Bronchial epithelial cell (primary cell): ENCODE data around the gene SOX5. TPM values are rescaled to one million over a fixed set of nuclear protein-coding genes. Genes with fewer than 3 reads are reported as not detected.

Experiments
- DNase-seq: peaks from one replicate; pipeline ENCODE4 v3.0.0-alpha.2; 2010; ENCODE audit warnings: low read depth
- FAIRE-seq: peaks from 2 replicates; lab custom pipeline; 2011; peaks lifted over from hg19 to GRCh38; lab: Jason Lieb, UNC
- H3K27me3 ChIP-seq: 2 replicates; pipeline ENCODE4 v1.5.1; 2011; ENCODE audit warnings: low read length; ENCODE audit not compliant: control insufficient read depth, insufficient read depth
- H3K36me3 ChIP-seq: 2 replicates; pipeline ENCODE4 v1.5.1; 2011; ENCODE audit warnings: low read length; ENCODE audit not compliant: control insufficient read depth, insufficient read depth
- H3K4me3 ChIP-seq: 2 replicates; pipeline ENCODE4 v1.5.1; 2011; ENCODE audit warnings: mild to moderate bottlenecking, low read depth, low read length, control low read depth
- CTCF ChIP-seq: IDR thresholded peaks from 2 replicates; pipeline ENCODE4 v1.5.1; 2011; ENCODE audit warnings: mild to moderate bottlenecking, moderate library complexity, low read length, control low read depth, inconsistent platforms; ENCODE audit not compliant: insufficient read depth, severe bottlenecking
- total RNA-seq: library from RNA; depleted of rRNA; stranded (reverse); fragments of >200 nt; gene quantifications from 2 replicates; pipeline ENCODE4 v1.2.1, GENCODE V29; 2014

SOX5 gene
- total RNA-seq, 1 donor from 2014 or later: under 0.01 TPM

DNA sequence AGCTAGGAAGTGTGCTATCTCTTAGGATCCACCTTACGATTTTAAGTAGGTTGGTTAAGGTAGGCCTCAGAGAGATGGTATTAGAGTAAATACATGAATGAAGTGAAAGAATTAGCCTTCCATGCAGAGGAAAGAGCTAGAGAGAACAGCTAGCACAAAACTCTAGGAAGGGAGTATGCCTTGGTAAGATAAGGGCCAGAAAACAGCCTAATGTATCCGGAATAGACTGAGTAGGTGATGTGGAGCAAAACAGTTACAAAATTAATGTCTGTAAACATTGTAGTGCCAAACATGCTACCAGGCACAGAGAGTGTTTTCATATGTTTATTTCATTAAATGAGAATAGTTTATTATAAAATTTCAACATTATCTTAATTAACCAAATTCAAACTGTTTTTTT, 315.1 kb downstream of the SOX5 start:
- TF ChIP-seq CTCF: no peak
- no peaks in the 10 kb centered on the region for H3K36me3 ChIP-seq
- FAIRE-seq: no peak
- H3K4me3 ChIP-seq: no peak overlapping the region
- H3K27me3 ChIP-seq: no peaks in the 10 kb centered on the region
- no peak for DNase-seq

GRCh38 chr12:23631786-23632377, 317.6 kb downstream of the SOX5 start:
- no peak for TF ChIP-seq CTCF

GRCh38 chr12:23630524-23630923, 318.9 kb downstream of the SOX5 start:
- no peak for DNase-seq
- Histone ChIP-seq H3K27me3 (no peaks in the 10 kb centered on the region), H3K36me3 (no peaks in the 10 kb centered on the region), H3K4me3 (no peak overlapping the region)
- TF ChIP-seq CTCF: no peak
- no peak for FAIRE-seq

More at GRCh38 chr12:23631786-23632377, 317.6 kb downstream of the SOX5 start:
- no peak for FAIRE-seq
- Histone ChIP-seq H3K4me3 (no peak overlapping the region), H3K36me3 (no peaks in the 10 kb centered on the region), H3K27me3 (no peaks in the 10 kb centered on the region)
- DNase-seq: peak; percentile 63

DNA sequence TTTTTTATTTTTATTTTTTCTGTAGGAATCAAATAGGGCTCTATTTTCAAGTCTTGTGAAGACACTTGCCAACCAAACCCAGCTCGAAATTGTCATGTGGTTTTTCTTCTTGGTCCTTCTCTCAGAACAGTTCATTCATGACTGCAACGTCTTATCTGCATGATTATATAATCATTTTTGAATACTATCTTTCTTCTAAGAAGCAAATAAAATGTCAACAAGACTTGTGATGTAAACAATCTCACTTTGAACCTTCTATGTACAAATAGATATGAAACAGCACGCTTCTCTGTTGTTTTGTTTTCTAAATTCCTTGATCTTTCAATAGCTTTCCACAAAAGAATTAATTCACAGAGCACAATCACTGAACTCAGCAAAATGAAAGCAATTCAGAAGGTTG, 320.7 kb downstream of the SOX5 start:
- no peak for DNase-seq
- H3K4me3 ChIP-seq: no peak overlapping the region
- no peaks in the 10 kb centered on the region for H3K27me3 ChIP-seq
- no peak for FAIRE-seq
- no peaks in the 10 kb centered on the region for H3K36me3 ChIP-seq
- TF ChIP-seq CTCF: no peak

- H3K4me3 ChIP-seq: no peak overlapping the region
- no peaks in the 10 kb centered on the region for H3K36me3 ChIP-seq
- no peak for TF ChIP-seq CTCF
- FAIRE-seq: no peak
- no peaks in the 10 kb centered on the region for H3K27me3 ChIP-seq
- DNase-seq: peak; percentile 1
Observed at GRCh38 chr12:23626791-23627190, 322.7 kb downstream of the SOX5 start.

DNA sequence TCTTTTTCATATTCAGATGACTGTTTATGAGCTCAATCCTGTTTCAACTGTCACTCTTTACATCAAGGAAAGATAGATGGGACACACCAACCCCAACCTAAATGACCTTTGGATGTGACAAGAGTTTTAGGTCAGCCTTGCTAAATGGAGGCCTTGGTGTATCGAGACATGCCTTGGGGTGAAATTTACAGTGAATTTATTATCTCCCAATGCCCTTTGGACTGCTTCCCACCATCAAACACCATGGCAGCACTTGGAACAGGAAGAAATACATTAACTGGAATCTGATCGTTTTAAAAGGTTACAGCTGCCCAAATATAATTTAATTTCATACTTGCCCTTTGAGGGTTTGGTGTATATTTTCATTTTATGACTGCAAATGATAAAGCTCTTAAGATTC, 327.6 kb downstream of the SOX5 start:
- H3K36me3 ChIP-seq: no peaks in the 10 kb centered on the region

More for the DNA sequence above, 327.6 kb downstream of the SOX5 start:
- H3K4me3 ChIP-seq: no peak overlapping the region
- no peak for TF ChIP-seq CTCF
- FAIRE-seq: no peak
- no peaks in the 10 kb centered on the region for H3K27me3 ChIP-seq
- DNase-seq: no peak
